BJ (cell line): Measurements from ENCODE around the gene TMEM267. TPM values are rescaled to one million over a fixed set of nuclear protein-coding genes. Genes with fewer than 3 reads are reported as not detected.
"Not testable (repeated sequence)": the region's sequence is repeated elsewhere in the genome, so short reads cannot be mapped to it uniquely, and the experiment has no call there.

Source experiments
- CTCF ChIA-PET: fragments of 350-600 bp; formaldehyde crosslinking; extraction: SDS; loops from one replicate; lab custom pipeline; 2021; ENCODE audit warnings: antibody characterized with exemption, inconsistent platforms; lab: Yijun Ruan, JAX
- POLR2A ChIA-PET: fragments of 300-600 bp; sonication (Branson Sonifier 250); formaldehyde crosslinking; extraction: SDS; loops from one replicate; lab custom pipeline; 2021; ENCODE audit warnings: antibody characterized with exemption; lab: Charles Lee
- DNase-seq: peaks from one replicate; pipeline ENCODE4 v3.0.0-alpha.2; 2011; ENCODE audit warnings: low read depth
- H3K27me3 ChIP-seq: 2 replicates; pipeline ENCODE4 v1.6.0; 2011; ENCODE audit warnings: low read length; ENCODE audit not compliant: control insufficient read depth, insufficient read depth
- H3K36me3 ChIP-seq: 2 replicates; pipeline ENCODE4 v1.5.1; 2011; ENCODE audit warnings: low read length; ENCODE audit not compliant: control insufficient read depth, insufficient read depth
- H3K4me3 ChIP-seq: 2 replicates; pipeline ENCODE4 v1.5.1; 2011; ENCODE audit warnings: low read depth, mild to moderate bottlenecking, control low read depth, low read length
- CTCF ChIP-seq: IDR thresholded peaks from 2 replicates; pipeline ENCODE4 v1.5.1; 2011; ENCODE audit warnings: low read depth, mild to moderate bottlenecking, control low read depth, inconsistent platforms, low read length, moderate library complexity; ENCODE audit not compliant: insufficient read depth
- polyA plus RNA-seq: library from polyadenylated mRNA; depleted of rRNA; stranded (reverse); fragments of >200 nt; gene quantifications from 2 replicates; pipeline ENCODE4 v1.2.3, GENCODE V29; 2011

The TMEM267 gene
- polyA plus RNA-seq, 1 experiment, result 11.4 TPM

DNA sequence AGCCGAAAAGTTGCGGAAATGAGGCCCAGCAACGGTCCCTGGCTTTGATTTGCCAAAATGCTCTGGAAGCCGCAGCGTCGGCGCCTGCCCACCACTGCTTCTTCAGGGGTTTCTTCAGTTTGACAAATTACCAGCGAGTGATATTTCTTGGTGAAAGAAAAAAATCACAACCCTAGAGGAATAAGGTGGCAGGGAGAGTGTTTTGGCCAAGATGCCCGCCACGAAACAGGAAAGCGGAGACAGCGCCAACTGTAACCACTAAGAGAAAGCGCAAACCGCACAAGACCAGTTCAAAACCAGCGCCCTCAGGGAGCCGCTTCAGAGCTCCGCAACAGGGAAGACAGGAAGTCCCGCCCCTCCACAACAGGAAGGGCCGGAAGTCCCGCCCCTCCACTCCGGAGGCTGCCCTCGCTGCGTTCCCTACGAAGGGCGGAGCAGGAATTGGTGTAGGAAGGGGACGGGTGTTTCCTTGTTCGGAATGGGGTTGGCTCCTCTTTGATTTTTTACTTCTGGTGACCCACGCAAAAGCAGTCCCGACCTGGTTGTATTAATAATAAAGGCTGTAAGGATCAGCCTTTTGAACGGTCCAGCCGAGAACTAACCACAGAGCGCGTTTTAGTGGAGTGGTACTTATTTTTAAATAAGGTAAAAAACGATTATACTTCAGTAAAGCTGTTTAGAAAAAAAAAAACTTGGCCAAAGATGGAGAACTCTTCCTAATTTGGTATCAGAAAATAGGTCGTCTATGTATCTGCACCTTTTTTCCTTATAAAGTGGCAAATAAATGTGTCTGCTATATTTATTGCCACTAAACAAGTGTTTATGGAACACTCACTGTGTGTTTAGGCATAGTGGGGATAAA, 31.4 kb upstream of the TMEM267 start, which contains the start of gene C5orf34:
C5orf34 (minus strand) TSS at position 333 of the 862 bp plus-strand sequence. CDS start 5,809 bp downstream, outside the sequence.
- Histone ChIP-seq H3K27me3 (no peaks in the 10 kb centered on the region), H3K4me3 (peak within 1 kb of the TSS; percentile 62), H3K36me3 (no peaks in the 10 kb centered on the region)
- ChIA-PET CTCF (no interaction called here), POLR2A (interaction anchor here (1.0 kb wide), 2 partner anchors 9 to 31 kb away, joined by 5 to 7 read pairs; partner anchors contain the start of gene TMEM267)
- DNase-seq, result peak; percentile 80
- 0 out of 2 replicates have a peak, but pooled peaks have one; percentile 5 for TF ChIP-seq CTCF

DNA sequence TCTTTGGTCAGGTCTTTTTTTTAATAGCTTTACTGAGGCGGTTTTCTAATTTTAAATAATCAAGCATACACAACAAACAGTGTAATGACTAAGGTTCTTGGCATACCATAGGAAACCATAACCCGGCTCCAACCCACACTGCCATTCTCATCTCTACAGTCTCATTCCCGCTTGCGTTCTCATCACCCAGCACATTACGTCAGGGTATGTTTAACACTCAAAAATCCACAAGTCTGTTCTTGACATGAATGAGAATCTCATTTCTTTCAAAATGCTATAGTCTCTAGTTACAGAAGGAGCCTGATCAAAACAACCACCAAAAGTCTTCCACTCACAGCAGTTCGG, 30.8 kb upstream of the TMEM267 start:
- TF ChIP-seq CTCF, result no peak
- no peaks in the 10 kb centered on the region for H3K27me3 ChIP-seq
- peak; percentile 26 for DNase-seq
- POLR2A ChIA-PET, result interaction anchor here (1.0 kb wide), 2 partner anchors 9 to 30 kb away, joined by 5 to 7 read pairs; partner anchors contain the start of gene TMEM267
- no peaks in the 10 kb centered on the region for H3K36me3 ChIP-seq
- peak overlapping the region; percentile 62 for H3K4me3 ChIP-seq
- CTCF ChIA-PET, result no interaction called here

GRCh38 chr5:43514025-43514424, 30.4 kb upstream of the TMEM267 start:
- H3K36me3 ChIP-seq, result no peaks in the 10 kb centered on the region
- ChIA-PET CTCF (interaction anchor here (1.1 kb wide), 1 partner anchor 30 kb away, joined by 5 read pairs; the partner anchor contains the start of gene TMEM267), POLR2A (no interaction called here)
- no peak for TF ChIP-seq CTCF
- no peak for DNase-seq
- H3K4me3 ChIP-seq, result peak overlapping the region; percentile 62
- H3K27me3 ChIP-seq, result no peaks in the 10 kb centered on the region

GRCh38 chr5:43511062-43511461, 27.4 kb upstream of the TMEM267 start:
- POLR2A ChIA-PET, DNase-seq, H3K27me3 ChIP-seq, H3K4me3 ChIP-seq, CTCF ChIA-PET, H3K36me3 ChIP-seq: not testable (repeated sequence)

GRCh38 chr5:43498581-43498980, 14.9 kb upstream of the TMEM267 start:
- CTCF ChIA-PET, result interaction anchor here (1.4 to 1.7 kb wide), 3 partner anchors 9 to 14 kb away, joined by 3 to 8 read pairs (median 6); no protein-coding TSS in a partner anchor
- POLR2A ChIA-PET, result no interaction called here

More at GRCh38 chr5:43498581-43498980, 14.9 kb upstream of the TMEM267 start:
- DNase-seq, result no peak
- no peaks in the 10 kb centered on the region for H3K36me3 ChIP-seq
- TF ChIP-seq CTCF, result no peak
- no peak overlapping the region for H3K4me3 ChIP-seq
- H3K27me3 ChIP-seq, result no peaks in the 10 kb centered on the region
